H9 (cell line): ENCODE data around the gene MMRN1. TPM values are rescaled to one million over a fixed set of nuclear protein-coding genes. Genes with fewer than 3 reads are reported as not detected.

Experiments
- DNase-seq: peaks from one replicate; pipeline ENCODE4 v3.0.0-alpha.2; 2017
- H2AFZ ChIP-seq: one replicate; pipeline ENCODE4 v1.6.1; 2013; ENCODE audit warnings: mild to moderate bottlenecking, low read length, control low read depth, moderate library complexity
- H2AK5ac ChIP-seq: 2 replicates; pipeline ENCODE4 v1.6.1; 2013; ENCODE audit warnings: low read length, control low read depth, mixed read lengths; ENCODE audit not compliant: insufficient read length
- H2BK120ac ChIP-seq: one replicate; pipeline ENCODE4 v1.6.1; 2013; ENCODE audit warnings: low read depth, mild to moderate bottlenecking, low read length, control low read depth, inconsistent platforms; ENCODE audit not compliant: poor library complexity, severe bottlenecking
- H2BK12ac ChIP-seq: 2 replicates; pipeline ENCODE4 v1.6.1; 2013; ENCODE audit warnings: low read length, control low read depth, mixed read lengths, low read depth; ENCODE audit not compliant: insufficient read length
- H2BK15ac ChIP-seq: 2 replicates; pipeline ENCODE4 v1.6.1; 2013; ENCODE audit warnings: low read depth, low read length, control low read depth
- H2BK20ac ChIP-seq: one replicate; pipeline ENCODE4 v1.6.1; 2013; ENCODE audit warnings: low read depth, mild to moderate bottlenecking, low read length, control low read depth, inconsistent platforms; ENCODE audit not compliant: poor library complexity, severe bottlenecking
- H2BK5ac ChIP-seq: 2 replicates; pipeline ENCODE4 v1.6.1; 2013; ENCODE audit warnings: low read length, control low read depth, mixed read lengths; ENCODE audit not compliant: insufficient read length
- H3K14ac ChIP-seq: 2 replicates; pipeline ENCODE4 v1.6.1; 2013; ENCODE audit warnings: low read length, control low read depth; ENCODE audit not compliant: insufficient read depth
- H3K18ac ChIP-seq: 2 replicates; pipeline ENCODE4 v1.6.1; 2013; ENCODE audit warnings: low read depth, mild to moderate bottlenecking, mixed read lengths, low read length, control low read depth; ENCODE audit not compliant: insufficient read length
- H3K23ac ChIP-seq: 2 replicates; pipeline ENCODE4 v1.6.1; 2013; ENCODE audit warnings: low read length, control low read depth, mixed read lengths, low read depth; ENCODE audit not compliant: insufficient read length
- H3K23me2 ChIP-seq: 2 replicates; pipeline ENCODE4 v1.6.1; 2013; ENCODE audit warnings: low read depth, mild to moderate bottlenecking, mixed read lengths, low read length, control low read depth; ENCODE audit not compliant: insufficient read length, poor library complexity, severe bottlenecking
- H3K27ac ChIP-seq: 2 replicates; pipeline ENCODE4 v1.5.1; 2013; ENCODE audit warnings: low read length, control low read depth, mixed read lengths, low read depth; ENCODE audit not compliant: insufficient read length
- H3K27me3 ChIP-seq: 2 replicates; pipeline ENCODE4 v1.6.1; 2013; ENCODE audit warnings: low read length, control low read depth, inconsistent platforms; ENCODE audit not compliant: insufficient read depth
- H3K4ac ChIP-seq: 2 replicates; pipeline ENCODE4 v1.6.1; 2013; ENCODE audit warnings: low read depth, mild to moderate bottlenecking, control low read depth, inconsistent platforms, low read length, moderate library complexity
- H3K4me1 ChIP-seq: 2 replicates; pipeline ENCODE4 v1.6.1; 2013; ENCODE audit warnings: low read length, control low read depth, inconsistent platforms; ENCODE audit not compliant: insufficient read depth
- H3K4me2 ChIP-seq: 2 replicates; pipeline ENCODE4 v1.6.1; 2013; ENCODE audit warnings: low read length, control low read depth, mixed read lengths; ENCODE audit not compliant: insufficient read length, insufficient read depth
- H3K56ac ChIP-seq: 2 replicates; pipeline ENCODE4 v1.6.1; 2013; ENCODE audit warnings: low read depth, mild to moderate bottlenecking, mixed read lengths, low read length, control low read depth; ENCODE audit not compliant: insufficient read length
- H3K79me1 ChIP-seq: 2 replicates; pipeline ENCODE4 v1.6.1; 2013; ENCODE audit warnings: low read depth, mild to moderate bottlenecking, moderate library complexity, low read length, control low read depth, inconsistent platforms; ENCODE audit not compliant: insufficient read depth, poor library complexity, severe bottlenecking
- H3K79me2 ChIP-seq: 2 replicates; pipeline ENCODE4 v1.6.1; 2013; ENCODE audit warnings: low read length, control low read depth, inconsistent platforms; ENCODE audit not compliant: insufficient read depth
- H3K9ac ChIP-seq: 2 replicates; pipeline ENCODE4 v1.6.1; 2013; ENCODE audit warnings: low read length, control low read depth, mixed read lengths; ENCODE audit not compliant: insufficient read length; ENCODE audit errors: extremely low read depth
- H3K9me3 ChIP-seq: one replicate; pipeline ENCODE4 v1.6.1; 2013; ENCODE audit warnings: low read depth, low read length, inconsistent platforms; ENCODE audit not compliant: control insufficient read depth
- H3T11ph ChIP-seq: one replicate; pipeline ENCODE4 v1.6.1; 2013; ENCODE audit warnings: mild to moderate bottlenecking, low read length, control low read depth, inconsistent platforms
- H4K20me1 ChIP-seq: one replicate; pipeline ENCODE4 v1.6.1; 2013; ENCODE audit not compliant: control insufficient read depth, insufficient read length, insufficient read depth
- H4K5ac ChIP-seq: 2 replicates; pipeline ENCODE4 v1.6.1; 2013; ENCODE audit warnings: low read depth, mild to moderate bottlenecking, mixed read lengths, low read length, control low read depth; ENCODE audit not compliant: insufficient read length
- H4K8ac ChIP-seq: replicated peaks from 2 replicates; pipeline ENCODE4 v1.6.1; 2013; ENCODE audit warnings: low read length, control low read depth, mixed read lengths, low read depth; ENCODE audit not compliant: insufficient read length
- H4K91ac ChIP-seq: 2 replicates; pipeline ENCODE4 v1.6.1; 2013; ENCODE audit warnings: low read depth, mild to moderate bottlenecking, moderate library complexity, mixed read lengths, low read length, control low read depth; ENCODE audit not compliant: insufficient read length
- H3K27ac Mint-ChIP-seq, 3 experiments: 2 replicates in 2 of 3; 3 replicates in 1 of 3; pipeline ENCODE4 v1.8.0; 2020 to 2021; ENCODE audit warnings: mixed read lengths in 3 of 3, mild to moderate bottlenecking in 1 of 3, moderate library complexity in 1 of 3
- H3K27me3 Mint-ChIP-seq: 2 replicates; pipeline ENCODE4 v1.8.0; 2021; ENCODE audit warnings: low read depth, mild to moderate bottlenecking, moderate library complexity, mixed read lengths
- H3K36me3 Mint-ChIP-seq, 3 experiments: 2 replicates in 2 of 3; 3 replicates in 1 of 3; pipeline ENCODE4 v1.8.0; 2020 to 2021; ENCODE audit warnings: low read depth in 3 of 3, mixed read lengths in 3 of 3; ENCODE audit not compliant: insufficient read depth in 1 of 3
- H3K4me1 Mint-ChIP-seq, 2 experiments: 2 replicates each; pipeline ENCODE4 v1.8.0; 2020; ENCODE audit warnings: mixed read lengths in 2 of 2
- H3K4me3 Mint-ChIP-seq, 2 experiments: 2 replicates in 1 of 2; 3 replicates in 1 of 2; pipeline ENCODE4 v1.8.0; 2020 to 2021; ENCODE audit warnings: mild to moderate bottlenecking in 2 of 2, mixed read lengths in 2 of 2, moderate library complexity in 1 of 2
- H3K9me3 Mint-ChIP-seq, 2 experiments: 2 replicates in 1 of 2; 3 replicates in 1 of 2; pipeline ENCODE4 v1.8.0; 2020; ENCODE audit warnings: mild to moderate bottlenecking in 2 of 2, mixed read lengths in 2 of 2, moderate library complexity in 1 of 2
- CTCF ChIP-seq: fragments of 200-600 bp; sonication (generic); conservative IDR thresholded peaks from 3 replicates; pipeline ENCODE4 v1.8.0; 2021; ENCODE audit warnings: antibody characterized with exemption, mild to moderate bottlenecking
- WGBS: extraction: QIAGEN DNeasy Blood & Tissue Kit; methylation state at CpG from one replicate; pipeline ENCODE4 v1.1.7; 2013; ENCODE audit warnings: missing lambda C conversion rate, low lambda C conversion rate, mixed read lengths; ENCODE audit not compliant: insufficient read length; ENCODE audit errors: extremely low coverage; 5-methylcytosine and 5-hydroxymethylcytosine counted together
- total RNA-seq: library from RNA; stranded (reverse); gene quantifications from 2 replicates; pipeline ENCODE4 v1.2.1, GENCODE V29; 2021

MMRN1 gene
- total RNA-seq, 1 experiment from 2014 or later, result not detected

GRCh38 chr4:89913623-89914022 lies 19.0 kb downstream of the MMRN1 start:
- Mint-ChIP-seq H3K4me3 (no peak overlapping the region), H3K36me3 (no peaks in the 10 kb centered on the region; a peak in 1 of 7 replicates), H3K27me3 (peaks cover 2% of the 10 kb centered on the region; the same call in 1 of the 2 replicates), H3K4me1 (peaks cover 17% of the 10 kb centered on the region in 2 experiments), H3K27ac (no peak overlapping the region), H3K9me3 (no peaks in the 10 kb centered on the region; a peak in 2 of 5 replicates)
- Histone ChIP-seq H3K79me1 (no peaks in the 10 kb centered on the region), H3K27me3 (no peaks in the 10 kb centered on the region), H2BK120ac (no peak overlapping the region), H2BK12ac (no peak overlapping the region), H3K4me1 (no peaks in the 10 kb centered on the region; the same call in 1 of the 2 replicates), H2BK5ac (no peak overlapping the region), H3K27ac (no peak overlapping the region), H4K20me1 (no peaks in the 10 kb centered on the region), H3K4me2 (no peak overlapping the region), H3T11ph (no peak overlapping the region), H4K91ac (no peak overlapping the region), H3K79me2 (no peaks in the 10 kb centered on the region), H3K9me3 (no peaks in the 10 kb centered on the region), H2AFZ (no peak overlapping the region), H2BK20ac (no peak overlapping the region), H2BK15ac (no peak overlapping the region), H3K56ac (no peak overlapping the region), H4K5ac (no peak overlapping the region), H3K9ac (no peak overlapping the region), H3K14ac (no peak overlapping the region), H3K18ac (no peak overlapping the region), H3K4ac (no peak overlapping the region), H2AK5ac (no peak overlapping the region), H4K8ac (no peak overlapping the region), H3K23ac (no peak overlapping the region), H3K23me2 (no peaks in the 10 kb centered on the region)
- DNase-seq, result no peak
- no CpG with 5 or more reads among the region's 1 CpG for WGBS
- TF ChIP-seq CTCF, result no peak
